Muscle of leg (tissue), 11 donors: ENCODE measurements around the gene SEMA3E. TPM values are rescaled to one million over a fixed set of nuclear protein-coding genes. Genes with fewer than 3 reads are reported as not detected.
A peak's percentile ranks its signal among the peaks of the same experiment; 100 is the strongest.

Experiments
- DNase-seq: peaks from one replicate; pipeline ENCODE4 v3.0.0; 2013
- H3K27ac ChIP-seq: one replicate; pipeline ENCODE4 v1.5.1; 2013; ENCODE audit warnings: mild to moderate bottlenecking, low read length, control low read depth
- H3K27me3 ChIP-seq: one replicate; pipeline ENCODE4 v1.6.1; 2013; ENCODE audit warnings: low read length; ENCODE audit not compliant: control insufficient read depth, insufficient read depth
- H3K36me3 ChIP-seq: one replicate; pipeline ENCODE4 v1.6.1; 2013; ENCODE audit warnings: low read length; ENCODE audit not compliant: control insufficient read depth, insufficient read depth
- H3K4me1 ChIP-seq: one replicate; pipeline ENCODE4 v1.6.1; 2013; ENCODE audit warnings: low read length; ENCODE audit not compliant: control insufficient read depth, insufficient read depth
- H3K4me3 ChIP-seq: one replicate; pipeline ENCODE4 v1.5.1; 2013; ENCODE audit warnings: low read length, control low read depth
- H3K9me3 ChIP-seq: replicated peaks from 2 replicates; pipeline ENCODE4 v1.6.1; 2013; ENCODE audit warnings: low read depth, low read length; ENCODE audit not compliant: control insufficient read depth
- WGBS: methylation state at CpG from one replicate; pipeline ENCODE4 v1.1.5; 2013; ENCODE audit warnings: missing lambda C conversion rate; ENCODE audit not compliant: insufficient coverage; 5-methylcytosine and 5-hydroxymethylcytosine counted together
- polyA plus RNA-seq, 8 donors: library from polyadenylated mRNA; unstranded; fragments of 120-200 nt; gene quantifications; one replicate each; pipeline versions ENCODE4 v1.2.1 to v1.2.3, GENCODE V29; 2013; ENCODE audit warnings: inconsistent platforms in 1 of 8, low replicate concordance in 1 of 8; ENCODE audit not compliant: insufficient read length in 8 of 8, insufficient read depth in 1 of 8
- total RNA-seq: library from RNA; stranded (reverse); fragments of 120-200 nt; gene quantifications from one replicate; pipeline ENCODE4 v1.2.4, GENCODE V29; 2013

The SEMA3E gene
- total and polyA plus RNA-seq, 9 donors, result 2.2 to 5.8 (median 3.8) TPM

GRCh38 chr7:83610649-83611304, 38.2 kb downstream of the SEMA3E start:
- DNase-seq, result no peak
- no peaks in the 10 kb centered on the region for H3K27me3 ChIP-seq
- no peaks in the 10 kb centered on the region for H3K9me3 ChIP-seq
- whole genome bisulfite sequencing, result no CpG with 5 or more reads among the region's 4 CpGs
- no peaks in the 10 kb centered on the region for H3K36me3 ChIP-seq
- H3K4me3 ChIP-seq, result no peak overlapping the region
- H3K4me1 ChIP-seq, result no peaks in the 10 kb centered on the region
- no peak overlapping the region for H3K27ac ChIP-seq

- WGBS, result no CpG with 5 or more reads among the region's 3 CpGs
- Histone ChIP-seq H3K36me3 (no peaks in the 10 kb centered on the region), H3K27me3 (no peaks in the 10 kb centered on the region), H3K4me3 (no peak overlapping the region), H3K4me1 (no peaks in the 10 kb centered on the region), H3K9me3 (no peaks in the 10 kb centered on the region), H3K27ac (no peak overlapping the region)
- no peak for DNase-seq
These were observed 40.2 kb downstream of the SEMA3E start for GRCh38 chr7:83608716-83609115.

GRCh38 chr7:83603649-83604048, 45.3 kb downstream of the SEMA3E start:
- Histone ChIP-seq H3K4me1 (no peaks in the 10 kb centered on the region), H3K27me3 (no peaks in the 10 kb centered on the region), H3K27ac (no peak overlapping the region), H3K36me3 (no peaks in the 10 kb centered on the region), H3K4me3 (no peak overlapping the region), H3K9me3 (no peaks in the 10 kb centered on the region)
- WGBS, result no CpG with 5 or more reads among the region's 1 CpG
- no peak for DNase-seq

- WGBS, result no CpG with 5 or more reads among the region's 1 CpG
- Histone ChIP-seq H3K27ac (no peak overlapping the region), H3K9me3 (no peaks in the 10 kb centered on the region), H3K36me3 (no peaks in the 10 kb centered on the region), H3K4me3 (no peak overlapping the region), H3K4me1 (no peaks in the 10 kb centered on the region), H3K27me3 (no peaks in the 10 kb centered on the region)
- DNase-seq, result peak; percentile 18
These were observed 49.8 kb downstream of the SEMA3E start for GRCh38 chr7:83599131-83599530.

- H3K27me3 ChIP-seq, result no peaks in the 10 kb centered on the region
- DNase-seq, result no peak
- 85% methylated on average over 4 of the region's 4 CpGs for WGBS
- no peaks in the 10 kb centered on the region for H3K9me3 ChIP-seq
- H3K4me3 ChIP-seq, result no peak overlapping the region
- H3K4me1 ChIP-seq, result no peaks in the 10 kb centered on the region
- no peak overlapping the region for H3K27ac ChIP-seq
- no peaks in the 10 kb centered on the region for H3K36me3 ChIP-seq
These were observed 54.9 kb downstream of the SEMA3E start for GRCh38 chr7:83593921-83594475.

GRCh38 chr7:83588602-83589240, 60.2 kb downstream of the SEMA3E start:
- Histone ChIP-seq H3K4me3 (no peak overlapping the region), H3K36me3 (no peaks in the 10 kb centered on the region), H3K4me1 (no peaks in the 10 kb centered on the region), H3K27ac (no peak overlapping the region), H3K27me3 (no peaks in the 10 kb centered on the region), H3K9me3 (no peaks in the 10 kb centered on the region)
- DNase-seq, result no peak
- WGBS, result 60% methylated on average over 1 of the region's 4 CpGs

GRCh38 chr7:83586281-83586680, 62.7 kb downstream of the SEMA3E start:
- Histone ChIP-seq H3K4me1 (no peaks in the 10 kb centered on the region), H3K27ac (no peak overlapping the region), H3K27me3 (no peaks in the 10 kb centered on the region), H3K9me3 (no peaks in the 10 kb centered on the region), H3K4me3 (no peak overlapping the region), H3K36me3 (no peaks in the 10 kb centered on the region)
- no CpG with 5 or more reads among the region's 1 CpG for WGBS
- DNase-seq, result peak; percentile 18

- Histone ChIP-seq H3K9me3 (no peaks in the 10 kb centered on the region), H3K4me3 (no peak overlapping the region), H3K4me1 (no peaks in the 10 kb centered on the region), H3K27me3 (no peaks in the 10 kb centered on the region), H3K27ac (no peak overlapping the region), H3K36me3 (no peaks in the 10 kb centered on the region)
- WGBS, result no CpG with 5 or more reads among the region's 3 CpGs
- DNase-seq, result no peak
These were observed 67.1 kb downstream of the SEMA3E start for GRCh38 chr7:83581667-83582435.

GRCh38 chr7:83579740-83580139, 69.2 kb downstream of the SEMA3E start:
- H3K36me3 ChIP-seq, result no peaks in the 10 kb centered on the region
- no peak overlapping the region for H3K27ac ChIP-seq
- no peak for DNase-seq
- no peak overlapping the region for H3K4me3 ChIP-seq
- no CpG with 5 or more reads among the region's 5 CpGs for WGBS
- no peaks in the 10 kb centered on the region for H3K9me3 ChIP-seq
- no peaks in the 10 kb centered on the region for H3K4me1 ChIP-seq
- no peaks in the 10 kb centered on the region for H3K27me3 ChIP-seq

GRCh38 chr7:83575436-83575835, 73.5 kb downstream of the SEMA3E start:
- H3K9me3 ChIP-seq, result no peaks in the 10 kb centered on the region
- H3K36me3 ChIP-seq, result no peaks in the 10 kb centered on the region
- H3K4me1 ChIP-seq, result no peaks in the 10 kb centered on the region
- WGBS, result no CpG with 5 or more reads among the region's 3 CpGs
- H3K27me3 ChIP-seq, result no peaks in the 10 kb centered on the region
- H3K4me3 ChIP-seq, result no peak overlapping the region
- H3K27ac ChIP-seq, result no peak overlapping the region
- no peak for DNase-seq
